Activated CD4-positive, alpha-beta T cell treated with anti-CD3 and anti-CD28 coated beads, Interleukin-2, amount 10 ng/mL, durations not matched to agents 24 days and 14 days (primary cell): ENCODE data around the gene SETD3. TPM values are rescaled to one million over a fixed set of nuclear protein-coding genes. Genes with fewer than 3 reads are reported as not detected.

Source experiments
- DNase-seq: peaks from one replicate; pipeline ENCODE4 v3.0.0; 2022
- H3K27ac Mint-ChIP-seq: one replicate; pipeline ENCODE4 v1.8.0; 2022; ENCODE audit warnings: mild to moderate bottlenecking, mixed read lengths
- H3K27me3 Mint-ChIP-seq: one replicate; pipeline ENCODE4 v1.8.0; 2022; ENCODE audit warnings: mixed read lengths
- H3K36me3 Mint-ChIP-seq: one replicate; pipeline ENCODE4 v1.8.0; 2022; ENCODE audit warnings: low read depth, mild to moderate bottlenecking, mixed read lengths
- H3K4me1 Mint-ChIP-seq: one replicate; pipeline ENCODE4 v1.8.0; 2021; ENCODE audit warnings: mixed read lengths
- H3K4me3 Mint-ChIP-seq: one replicate; pipeline ENCODE4 v1.8.0; 2022; ENCODE audit warnings: mild to moderate bottlenecking, moderate library complexity, mixed read lengths
- H3K9me3 Mint-ChIP-seq: one replicate; pipeline ENCODE4 v1.8.0; 2021; ENCODE audit warnings: mixed read lengths
- intact Hi-C: fragments of 100-400 bp; cut with micrococcal nuclease; formaldehyde crosslinking; loops from one replicate; pipeline ENCODE4 v1.15.1; 2023
- total RNA-seq: library from RNA; stranded (reverse); gene quantifications from 2 replicates; pipeline ENCODE4 v1.2.3, GENCODE V29; 2022

The SETD3 gene
- total RNA-seq, 1 donor from 2014 or later: 57.9 TPM

DNA sequence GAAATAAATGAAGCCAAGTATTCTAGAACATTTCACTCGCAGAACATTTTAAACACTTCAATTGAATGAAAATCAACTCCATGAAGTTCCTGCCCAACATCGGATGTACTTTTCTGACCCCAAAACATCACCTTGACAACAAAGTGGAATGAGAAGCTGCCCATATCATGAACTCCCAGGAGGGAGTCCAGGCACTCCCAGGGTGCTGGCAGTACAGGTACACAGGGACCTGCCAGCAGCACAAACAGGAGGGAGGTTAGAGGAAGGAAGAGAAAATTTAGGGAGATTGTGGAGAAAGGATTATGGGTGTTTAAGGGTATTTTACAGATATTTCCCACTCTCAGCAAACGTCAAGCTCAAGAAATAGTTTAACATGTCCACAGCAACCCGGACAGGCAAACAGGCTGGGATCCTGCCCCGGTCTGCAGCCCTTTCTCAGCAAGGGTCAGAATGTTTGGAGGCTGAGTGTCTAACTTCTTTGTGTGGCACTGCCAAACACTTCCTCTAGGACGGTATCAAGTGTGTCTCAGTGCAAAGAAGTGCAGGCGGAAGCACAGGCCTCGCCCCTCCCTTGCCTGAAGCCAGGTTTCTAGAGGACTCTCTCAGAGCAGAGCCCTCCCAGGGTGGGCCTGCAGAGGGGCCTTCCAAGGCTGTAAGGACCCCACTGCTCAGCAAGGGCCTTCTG is 72.2 kb downstream of the SETD3 start:
- H3K4me1 Mint-ChIP-seq: peaks cover 12% of the 10 kb centered on the region
- intact Hi-C loops: no loop called here
- H3K27me3 Mint-ChIP-seq: no peaks in the 10 kb centered on the region
- H3K9me3 Mint-ChIP-seq: no peaks in the 10 kb centered on the region
- no peak overlapping the region for H3K4me3 Mint-ChIP-seq
- H3K27ac Mint-ChIP-seq: no peak overlapping the region
- peaks cover 16% of the 10 kb centered on the region for H3K36me3 Mint-ChIP-seq
- DNase-seq: no peak

- Mint-ChIP-seq H3K36me3 (peaks cover 14% of the 10 kb centered on the region), H3K27ac (no peak overlapping the region), H3K27me3 (no peaks in the 10 kb centered on the region), H3K4me1 (peaks cover 8% of the 10 kb centered on the region), H3K4me3 (no peak overlapping the region), H3K9me3 (no peaks in the 10 kb centered on the region)
- DNase-seq: no peak
- intact Hi-C loops: no loop called here
These were observed 73.2 kb downstream of the SETD3 start for GRCh38 chr14:99407416-99407815.

DNA sequence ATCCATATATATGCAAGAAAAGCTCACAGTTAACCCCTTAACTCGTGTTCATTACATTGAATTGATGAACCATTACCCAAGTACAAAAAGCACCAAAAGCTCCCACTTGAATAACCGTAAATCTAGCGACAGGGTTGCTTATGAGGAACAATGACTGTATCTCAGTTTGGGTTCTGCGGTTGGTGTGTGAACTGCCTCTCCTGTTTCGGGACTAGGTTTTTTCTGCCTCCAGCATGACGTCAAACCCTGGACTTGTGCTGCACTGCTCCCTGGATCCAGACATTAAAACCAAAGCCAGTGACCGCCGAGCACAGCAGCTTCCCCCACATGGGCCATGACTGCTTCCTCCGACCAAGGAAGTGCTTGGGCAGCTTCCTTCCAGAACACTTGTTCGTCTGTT is 77.7 kb downstream of the SETD3 start:
- intact Hi-C loops: no loop called here
- Mint-ChIP-seq H3K27me3 (no peaks in the 10 kb centered on the region), H3K4me3 (no peak overlapping the region), H3K4me1 (peaks cover 9% of the 10 kb centered on the region), H3K9me3 (no peaks in the 10 kb centered on the region), H3K36me3 (peaks cover 25% of the 10 kb centered on the region), H3K27ac (no peak overlapping the region)
- no peak for DNase-seq

DNA sequence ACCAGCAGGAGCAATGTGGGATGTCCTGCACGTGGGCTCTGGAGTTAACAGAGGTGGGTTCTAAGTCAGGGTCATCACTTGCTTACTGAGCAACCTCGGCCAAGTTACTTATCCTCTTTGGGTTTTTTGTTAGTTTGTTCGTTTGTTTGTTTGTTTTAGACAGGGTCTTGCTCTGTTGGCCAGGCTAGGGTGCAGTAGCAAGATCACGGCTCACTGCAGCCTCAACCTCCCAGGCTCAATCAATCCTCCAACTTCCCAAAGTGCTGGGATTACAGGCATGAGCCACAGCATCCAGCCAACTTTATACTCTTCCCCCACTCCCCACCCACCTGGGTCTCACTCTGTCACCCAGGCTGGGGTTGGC is 78.4 kb downstream of the SETD3 start:
- H3K4me3 Mint-ChIP-seq: no peak overlapping the region
- H3K4me1 Mint-ChIP-seq: peaks cover 9% of the 10 kb centered on the region
- H3K36me3 Mint-ChIP-seq: peaks cover 27% of the 10 kb centered on the region
- H3K27me3 Mint-ChIP-seq: no peaks in the 10 kb centered on the region
- no peak overlapping the region for H3K27ac Mint-ChIP-seq
- intact Hi-C loops: no loop called here
- no peak for DNase-seq
- no peaks in the 10 kb centered on the region for H3K9me3 Mint-ChIP-seq

- peaks cover 29% of the 10 kb centered on the region for H3K36me3 Mint-ChIP-seq
These were observed 78.9 kb downstream of the SETD3 start for GRCh38 chr14:99401621-99402284.

GRCh38 chr14:99401211-99401610 is 79.4 kb downstream of the SETD3 start:
- no peak for DNase-seq
- Mint-ChIP-seq H3K36me3 (peaks cover 28% of the 10 kb centered on the region), H3K27me3 (no peaks in the 10 kb centered on the region), H3K27ac (no peak overlapping the region), H3K4me1 (peaks cover 13% of the 10 kb centered on the region), H3K4me3 (no peak overlapping the region), H3K9me3 (no peaks in the 10 kb centered on the region)
- intact Hi-C loops: no loop called here

More at GRCh38 chr14:99401621-99402284, 78.9 kb downstream of the SETD3 start:
- H3K4me1 Mint-ChIP-seq: peaks cover 9% of the 10 kb centered on the region
- no peak overlapping the region for H3K4me3 Mint-ChIP-seq
- intact Hi-C loops: no loop called here
- no peak overlapping the region for H3K27ac Mint-ChIP-seq
- no peaks in the 10 kb centered on the region for H3K9me3 Mint-ChIP-seq
- DNase-seq: no peak
- no peaks in the 10 kb centered on the region for H3K27me3 Mint-ChIP-seq

DNA sequence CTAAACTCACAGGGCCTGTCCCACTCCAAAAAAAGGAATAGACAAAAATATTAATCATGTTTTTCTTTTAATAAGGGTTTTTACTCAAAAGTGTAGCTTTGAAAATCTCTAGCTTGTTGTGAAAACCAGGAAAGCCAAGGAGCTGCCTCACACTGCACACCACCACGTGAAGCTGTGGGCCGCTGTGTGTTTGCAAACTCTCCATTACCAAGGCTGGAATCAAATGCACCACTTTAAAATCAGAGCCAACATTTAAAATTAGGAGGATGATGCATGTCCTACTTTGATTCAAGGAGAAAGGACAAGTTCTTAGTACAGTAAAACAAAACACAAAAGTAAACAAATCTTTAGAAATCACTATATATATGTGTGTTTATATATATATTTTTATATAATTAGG is 83.0 kb downstream of the SETD3 start:
- Mint-ChIP-seq H3K4me3 (no peak overlapping the region), H3K9me3 (no peaks in the 10 kb centered on the region), H3K4me1 (peaks cover 11% of the 10 kb centered on the region), H3K27me3 (no peaks in the 10 kb centered on the region), H3K36me3 (peaks cover 28% of the 10 kb centered on the region), H3K27ac (no peak overlapping the region)
- intact Hi-C loops: no loop called here
- DNase-seq: no peak

- intact Hi-C loops: no loop called here
- Mint-ChIP-seq H3K9me3 (no peaks in the 10 kb centered on the region), H3K4me1 (peaks cover 5% of the 10 kb centered on the region), H3K27ac (no peak overlapping the region), H3K4me3 (no peak overlapping the region), H3K36me3 (peaks cover 28% of the 10 kb centered on the region), H3K27me3 (no peaks in the 10 kb centered on the region)
- DNase-seq: peak; percentile 62
These were observed 84.6 kb downstream of the SETD3 start for GRCh38 chr14:99395909-99396530.

- no peaks in the 10 kb centered on the region for H3K27me3 Mint-ChIP-seq
- peaks cover 23% of the 10 kb centered on the region for H3K36me3 Mint-ChIP-seq
- H3K9me3 Mint-ChIP-seq: no peaks in the 10 kb centered on the region
- DNase-seq: no peak
- intact Hi-C loops: no loop called here
- no peak overlapping the region for H3K4me3 Mint-ChIP-seq
- no peak overlapping the region for H3K27ac Mint-ChIP-seq
- peaks cover 5% of the 10 kb centered on the region for H3K4me1 Mint-ChIP-seq
These were observed 86.0 kb downstream of the SETD3 start for GRCh38 chr14:99394602-99395156.

GRCh38 chr14:99393059-99393655 is 87.5 kb downstream of the SETD3 start:
- no peaks in the 10 kb centered on the region for H3K9me3 Mint-ChIP-seq
- H3K36me3 Mint-ChIP-seq: peaks cover 11% of the 10 kb centered on the region
- no peaks in the 10 kb centered on the region for H3K27me3 Mint-ChIP-seq
- DNase-seq: peak; percentile 75
- no peak overlapping the region for H3K4me3 Mint-ChIP-seq
- peaks cover 5% of the 10 kb centered on the region for H3K4me1 Mint-ChIP-seq
- no peak overlapping the region for H3K27ac Mint-ChIP-seq
- intact Hi-C loops: loop anchor here (1.0 kb wide), 1 partner anchor 22 kb away; no protein-coding TSS in a partner anchor

GRCh38 chr14:99391671-99392070 is 89.0 kb downstream of the SETD3 start:
- no peaks in the 10 kb centered on the region for H3K9me3 Mint-ChIP-seq
- H3K27me3 Mint-ChIP-seq: no peaks in the 10 kb centered on the region
- no peak overlapping the region for H3K27ac Mint-ChIP-seq
- no peak for DNase-seq
- peaks cover 6% of the 10 kb centered on the region for H3K36me3 Mint-ChIP-seq
- intact Hi-C loops: no loop called here
- no peak overlapping the region for H3K4me3 Mint-ChIP-seq
- peaks cover 8% of the 10 kb centered on the region for H3K4me1 Mint-ChIP-seq

DNA sequence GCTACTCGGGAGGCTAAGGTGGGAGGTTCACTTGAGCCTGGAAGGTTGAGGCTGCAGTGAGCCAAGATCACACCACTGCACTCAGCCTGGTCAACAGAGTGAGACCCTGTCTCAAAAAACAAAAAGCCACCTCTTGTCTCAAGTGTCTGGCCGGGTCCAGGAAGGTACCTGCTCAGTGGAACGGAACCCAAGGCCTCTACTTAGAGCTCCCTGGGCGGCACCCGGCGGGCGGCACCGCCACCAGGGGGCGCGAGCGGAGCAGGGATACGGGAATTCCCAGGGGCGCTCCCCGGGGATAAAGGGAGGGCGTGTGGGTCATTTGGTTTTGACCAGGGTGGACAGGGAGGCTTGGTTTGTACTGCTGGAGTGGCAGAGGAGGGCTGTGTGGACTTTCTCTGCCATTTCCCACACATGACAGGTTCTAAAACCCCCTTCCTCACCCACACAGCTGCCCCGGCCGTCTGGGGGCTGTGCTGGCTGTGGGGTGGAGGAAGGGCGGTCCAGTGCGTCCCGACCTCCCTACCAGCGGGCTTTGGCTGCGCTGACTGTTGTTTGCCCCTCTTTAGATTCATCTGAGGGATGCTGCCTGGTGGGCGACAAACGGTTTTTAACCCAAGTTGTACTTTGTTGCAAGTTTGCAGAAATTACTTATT is 91.4 kb downstream of the SETD3 start:
- intact Hi-C loops: loop anchor here (1.0 kb wide), 1 partner anchor 26 kb away; no protein-coding TSS in a partner anchor
- Mint-ChIP-seq H3K4me3 (no peak overlapping the region), H3K27me3 (peaks cover 6% of the 10 kb centered on the region), H3K4me1 (peaks cover 2% of the 10 kb centered on the region), H3K36me3 (no peaks in the 10 kb centered on the region), H3K27ac (no peak overlapping the region), H3K9me3 (no peaks in the 10 kb centered on the region)
- peak; percentile 75 for DNase-seq

GRCh38 chr14:99388286-99388685 is 92.4 kb downstream of the SETD3 start:
- Mint-ChIP-seq H3K36me3 (no peaks in the 10 kb centered on the region), H3K9me3 (no peaks in the 10 kb centered on the region), H3K4me3 (no peak overlapping the region), H3K27ac (no peak overlapping the region), H3K27me3 (peaks cover 8% of the 10 kb centered on the region), H3K4me1 (peaks cover 2% of the 10 kb centered on the region)
- no peak for DNase-seq
- intact Hi-C loops: no loop called here
